Activated CD4-positive, alpha-beta T cell treated with anti-CD3 and anti-CD28 coated beads, Interleukin-2, amount 10 ng/mL, durations not matched to agents 24 days and 14 days (primary cell): ENCODE measurements around the gene SHISA2. TPM values are rescaled to one million over a fixed set of nuclear protein-coding genes. Genes with fewer than 3 reads are reported as not detected.

ENCODE experiments used
- DNase-seq: peaks from one replicate; pipeline ENCODE4 v3.0.0; 2022
- H3K27ac Mint-ChIP-seq: one replicate; pipeline ENCODE4 v1.8.0; 2022; ENCODE audit warnings: mild to moderate bottlenecking, mixed read lengths
- H3K27me3 Mint-ChIP-seq: one replicate; pipeline ENCODE4 v1.8.0; 2022; ENCODE audit warnings: mixed read lengths
- H3K36me3 Mint-ChIP-seq: one replicate; pipeline ENCODE4 v1.8.0; 2022; ENCODE audit warnings: low read depth, mild to moderate bottlenecking, mixed read lengths
- H3K4me1 Mint-ChIP-seq: one replicate; pipeline ENCODE4 v1.8.0; 2021; ENCODE audit warnings: mixed read lengths
- H3K4me3 Mint-ChIP-seq: one replicate; pipeline ENCODE4 v1.8.0; 2022; ENCODE audit warnings: mild to moderate bottlenecking, moderate library complexity, mixed read lengths
- H3K9me3 Mint-ChIP-seq: one replicate; pipeline ENCODE4 v1.8.0; 2021; ENCODE audit warnings: mixed read lengths
- intact Hi-C: fragments of 100-400 bp; cut with micrococcal nuclease; formaldehyde crosslinking; loops from one replicate; pipeline ENCODE4 v1.15.1; 2023
- total RNA-seq: library from RNA; stranded (reverse); gene quantifications from 2 replicates; pipeline ENCODE4 v1.2.3, GENCODE V29; 2022

Gene SHISA2
- total RNA-seq, 1 donor from 2014 or later = 2.3 TPM

DNA sequence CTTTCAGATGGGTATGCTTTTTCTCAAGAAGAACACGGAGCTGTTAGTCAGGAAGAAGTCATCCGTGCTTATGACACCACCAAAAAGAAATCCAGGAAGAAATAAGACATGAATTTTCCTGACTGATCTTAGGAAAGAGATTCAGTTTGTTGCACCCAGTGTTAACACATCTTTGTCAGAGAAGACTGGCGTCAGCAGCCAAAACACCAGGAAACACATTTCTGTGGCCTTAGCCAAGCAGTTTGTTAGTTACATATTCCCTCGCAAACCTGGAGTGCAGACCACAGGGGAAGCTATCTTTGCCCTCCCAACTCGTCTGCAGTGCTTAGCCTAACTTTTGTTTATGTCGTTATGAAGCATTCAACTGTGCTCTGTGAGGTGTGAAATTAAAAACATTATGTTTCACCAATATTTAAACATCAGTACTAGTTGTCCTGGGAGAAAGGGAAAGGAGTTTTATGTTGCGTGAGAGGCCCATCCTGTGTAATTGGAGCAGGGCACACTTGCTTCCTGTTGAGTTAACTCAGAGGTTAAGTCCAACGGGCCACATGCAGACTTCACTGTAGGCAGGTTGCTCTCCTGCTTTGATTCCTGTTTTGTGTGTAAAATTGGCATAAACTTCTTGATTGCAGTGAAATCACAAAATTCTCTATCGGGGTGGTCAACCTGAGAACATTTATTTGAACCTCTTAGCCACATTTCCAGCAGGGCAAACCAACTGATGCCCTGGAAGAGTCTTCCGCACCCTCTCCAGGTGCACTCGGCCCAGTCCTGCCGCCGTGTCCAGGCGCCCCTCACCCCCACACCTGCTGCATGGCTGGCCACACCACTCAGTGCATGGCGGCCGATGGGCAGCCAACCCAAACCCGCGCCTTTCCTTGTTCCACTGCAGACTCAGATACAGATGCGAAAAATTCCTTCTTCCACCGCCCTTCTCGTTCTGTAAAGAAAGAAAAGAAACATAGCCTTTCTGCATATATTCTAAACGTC lies 31.6 kb downstream of the SHISA2 start:
- H3K36me3 Mint-ChIP-seq = peaks cover 7% of the 10 kb centered on the region
- H3K4me3 Mint-ChIP-seq = no peak overlapping the region
- H3K27ac Mint-ChIP-seq = no peak overlapping the region
- no peak for DNase-seq
- no peaks in the 10 kb centered on the region for H3K9me3 Mint-ChIP-seq
- intact Hi-C loops = no loop called here
- H3K27me3 Mint-ChIP-seq = peaks cover 9% of the 10 kb centered on the region
- peaks cover 8% of the 10 kb centered on the region for H3K4me1 Mint-ChIP-seq

DNA sequence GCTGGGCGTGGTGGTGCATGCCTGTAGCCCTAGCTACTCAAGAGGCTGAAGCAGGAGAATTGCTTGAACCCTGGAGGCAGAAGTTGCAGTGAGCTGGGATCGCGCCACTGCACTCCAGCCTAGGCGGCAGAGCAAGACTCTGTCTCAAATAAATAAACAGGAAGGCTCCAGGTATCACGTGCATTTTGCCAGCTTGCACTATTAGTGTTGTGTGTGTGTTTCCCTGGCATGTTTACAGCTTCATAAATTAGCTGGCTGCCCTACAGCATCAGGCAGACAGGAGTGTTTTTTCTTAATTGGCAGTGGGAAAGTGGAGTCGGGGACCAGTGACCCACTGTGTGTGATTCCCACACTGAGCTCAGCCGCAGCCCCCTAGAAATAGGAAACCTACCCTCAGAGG lies 32.6 kb downstream of the SHISA2 start:
- DNase-seq = no peak
- no peak overlapping the region for H3K4me3 Mint-ChIP-seq

DNA sequence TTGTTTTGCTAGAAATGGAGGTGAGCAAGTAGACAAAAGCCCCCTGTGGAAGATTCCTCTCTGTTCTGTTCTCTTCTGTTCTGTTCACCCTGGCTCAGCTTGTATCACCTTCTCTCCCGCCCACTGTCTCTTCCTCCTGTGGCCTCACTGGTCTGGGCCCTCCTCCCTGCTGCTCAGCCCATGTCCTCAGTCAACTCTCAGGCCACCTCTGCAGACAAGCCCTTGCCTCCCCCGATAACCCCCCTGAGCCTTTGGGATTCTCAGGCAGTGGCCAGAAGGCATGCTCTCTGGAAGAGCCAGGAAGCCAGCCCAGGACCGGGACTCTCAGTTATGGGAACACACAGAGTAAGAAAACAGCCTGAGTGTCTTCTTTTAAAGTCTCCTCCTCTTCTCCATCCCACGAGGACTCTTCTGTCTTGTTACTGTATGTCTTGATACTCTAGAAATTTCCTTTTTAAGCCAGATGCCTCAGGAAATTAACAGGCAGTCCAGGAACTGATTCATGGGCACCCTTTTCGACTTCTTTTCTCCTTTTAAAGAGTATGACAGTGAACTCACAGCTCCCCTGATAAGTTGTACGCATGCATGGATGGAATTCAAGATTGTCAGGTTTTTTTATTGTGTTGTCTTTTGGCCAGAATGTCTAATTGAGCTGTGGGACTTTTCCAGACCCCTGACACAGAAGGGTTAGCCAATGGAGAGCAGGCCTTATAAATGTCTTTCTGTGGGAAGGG lies 33.7 kb downstream of the SHISA2 start:
- peaks cover 8% of the 10 kb centered on the region for H3K4me1 Mint-ChIP-seq
- no peak for DNase-seq
- no peak overlapping the region for H3K4me3 Mint-ChIP-seq
- peaks cover 7% of the 10 kb centered on the region for H3K36me3 Mint-ChIP-seq
- peak overlapping the region; percentile 32 for H3K27ac Mint-ChIP-seq
- H3K27me3 Mint-ChIP-seq = peaks cover 1% of the 10 kb centered on the region
- intact Hi-C loops = no loop called here
- no peaks in the 10 kb centered on the region for H3K9me3 Mint-ChIP-seq

More for the DNA sequence above, 32.6 kb downstream of the SHISA2 start:
- Mint-ChIP-seq H3K27me3 (peaks cover 4% of the 10 kb centered on the region), H3K27ac (no peak overlapping the region), H3K9me3 (no peaks in the 10 kb centered on the region), H3K4me1 (peaks cover 8% of the 10 kb centered on the region), H3K36me3 (peaks cover 7% of the 10 kb centered on the region)
- intact Hi-C loops = no loop called here

DNA sequence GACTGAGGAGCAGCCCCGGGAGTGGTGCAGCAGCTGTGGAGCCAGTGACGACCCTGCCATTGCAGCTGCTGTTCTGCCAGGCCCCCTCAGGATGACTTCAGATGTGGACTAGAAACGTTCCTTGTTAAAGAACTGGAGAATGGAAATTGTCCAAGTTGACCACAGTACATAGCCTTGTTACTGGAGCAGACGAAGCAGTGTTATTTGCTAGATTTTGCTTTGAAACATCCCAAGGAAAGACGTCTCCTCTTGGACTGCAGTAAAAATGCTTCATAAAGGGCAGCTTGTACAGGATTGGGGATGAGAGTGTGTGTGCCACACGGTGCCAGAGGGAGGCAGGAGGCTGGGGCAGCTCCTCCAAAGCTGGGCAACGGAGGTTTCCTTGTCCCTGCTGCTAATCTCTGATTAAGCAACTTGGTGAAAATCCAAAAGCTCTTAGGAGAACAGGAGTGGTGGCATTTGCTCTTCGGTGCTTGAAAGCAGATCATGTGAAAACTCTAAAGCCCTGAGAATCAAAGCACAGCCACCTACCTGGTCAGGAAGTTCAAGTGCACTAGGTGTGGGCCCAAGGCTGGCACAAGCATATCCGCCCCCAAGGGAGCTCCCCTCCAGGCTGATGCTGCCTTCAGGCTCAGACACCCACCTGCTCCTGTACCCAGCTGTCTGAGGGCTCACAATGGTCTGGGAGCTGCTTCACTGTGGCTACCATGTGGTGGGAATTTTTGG lies 34.5 kb downstream of the SHISA2 start:
- H3K27ac Mint-ChIP-seq = no peak overlapping the region

DNA sequence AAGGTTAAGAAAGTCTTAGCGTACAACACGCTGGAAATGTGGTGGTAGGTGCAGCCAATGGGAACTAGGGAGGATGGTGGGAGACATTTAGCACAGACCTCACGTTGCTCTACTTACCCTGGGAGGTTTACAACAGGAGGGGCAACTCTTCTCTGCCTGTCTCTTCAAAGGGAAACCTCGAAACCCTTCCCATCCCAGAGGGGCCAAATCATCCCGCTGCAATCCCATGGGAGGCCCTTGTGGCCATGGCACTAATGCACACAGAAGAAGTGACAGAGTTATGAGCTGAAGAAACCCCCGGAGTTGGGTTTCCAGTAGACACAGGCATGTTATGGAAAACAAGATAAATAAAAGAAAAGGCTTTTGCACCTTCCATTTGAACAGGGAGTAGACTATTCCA lies 35.6 kb downstream of the SHISA2 start:
- Mint-ChIP-seq H3K27me3 (no peaks in the 10 kb centered on the region), H3K27ac (no peak overlapping the region), H3K9me3 (no peaks in the 10 kb centered on the region), H3K4me3 (no peak overlapping the region), H3K36me3 (peaks cover 7% of the 10 kb centered on the region), H3K4me1 (peaks cover 10% of the 10 kb centered on the region)
- intact Hi-C loops = no loop called here
- no peak for DNase-seq

More for the DNA sequence above, 34.5 kb downstream of the SHISA2 start:
- H3K27me3 Mint-ChIP-seq = no peaks in the 10 kb centered on the region
- no peaks in the 10 kb centered on the region for H3K9me3 Mint-ChIP-seq
- H3K4me1 Mint-ChIP-seq = peaks cover 9% of the 10 kb centered on the region
- intact Hi-C loops = no loop called here
- DNase-seq = no peak
- peaks cover 7% of the 10 kb centered on the region for H3K36me3 Mint-ChIP-seq
- H3K4me3 Mint-ChIP-seq = no peak overlapping the region

DNA sequence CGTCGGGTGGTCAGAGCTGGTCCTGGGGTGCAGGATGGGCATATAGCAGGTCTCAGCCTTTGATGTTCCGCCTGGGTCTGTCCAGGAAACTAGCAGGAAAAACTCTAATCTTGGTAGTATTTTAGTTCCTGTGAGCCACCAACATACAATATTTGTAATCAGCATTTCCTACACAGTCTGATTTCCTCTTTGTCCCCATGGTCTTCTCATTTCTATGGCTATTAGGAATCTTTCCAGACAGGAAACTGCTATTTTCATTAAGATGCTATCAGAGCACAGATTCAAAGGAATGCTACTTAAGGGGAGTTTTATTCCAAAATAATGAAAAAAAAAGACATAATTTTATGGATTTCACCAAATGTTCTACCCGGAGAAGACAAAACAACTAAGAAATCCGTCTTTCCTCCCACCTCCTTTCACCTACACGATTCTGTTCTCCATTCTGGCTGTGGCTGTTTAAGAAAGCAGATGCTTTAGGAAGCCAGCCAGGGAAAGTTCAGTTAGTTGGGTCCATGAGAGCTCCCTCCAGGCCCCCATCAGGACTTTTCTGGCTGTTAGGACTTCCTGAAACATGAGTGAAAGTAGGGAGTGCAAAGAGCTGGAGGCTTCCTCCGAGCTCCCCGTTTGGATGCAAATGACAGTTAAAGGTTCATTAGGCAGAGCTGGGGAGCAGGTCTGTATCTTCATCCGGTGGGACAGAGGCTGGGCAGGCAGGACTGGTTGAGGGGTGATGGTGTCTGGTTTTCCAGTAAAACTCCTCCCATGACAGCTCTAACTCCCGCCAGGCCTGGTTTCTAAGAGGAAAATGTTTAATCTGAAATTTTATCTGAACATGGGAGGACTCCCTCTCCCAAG lies 36.3 kb downstream of the SHISA2 start:
- no peak for DNase-seq
- H3K36me3 Mint-ChIP-seq = peaks cover under 1% of the 10 kb centered on the region
- H3K4me3 Mint-ChIP-seq = no peak overlapping the region
- no peaks in the 10 kb centered on the region for H3K9me3 Mint-ChIP-seq
- peaks cover 10% of the 10 kb centered on the region for H3K4me1 Mint-ChIP-seq
- no peak overlapping the region for H3K27ac Mint-ChIP-seq
- H3K27me3 Mint-ChIP-seq = no peaks in the 10 kb centered on the region
- intact Hi-C loops = no loop called here

DNA sequence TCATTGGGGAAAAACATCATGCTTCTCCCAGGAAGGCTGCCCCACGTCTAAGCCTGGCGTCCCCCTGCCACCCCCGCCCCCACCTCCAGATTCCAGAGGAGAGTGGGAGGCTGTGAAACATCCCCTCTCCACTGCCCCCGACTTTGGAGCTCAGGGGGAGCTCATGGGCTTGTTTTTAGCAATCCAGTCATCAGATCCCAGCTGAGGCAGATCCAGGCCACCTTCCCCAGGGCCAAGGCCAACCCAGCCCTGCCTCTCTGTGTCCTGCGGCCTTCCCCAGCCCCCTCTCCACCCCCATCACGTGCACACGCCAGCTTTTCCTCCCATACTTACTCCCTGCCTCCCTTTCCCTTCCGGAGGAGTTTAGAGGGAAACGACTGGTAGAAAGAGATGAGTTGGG lies 38.8 kb downstream of the SHISA2 start:
- Mint-ChIP-seq H3K4me1 (peaks cover 15% of the 10 kb centered on the region), H3K9me3 (no peaks in the 10 kb centered on the region), H3K4me3 (peak overlapping the region; percentile 83), H3K36me3 (no peaks in the 10 kb centered on the region), H3K27me3 (no peaks in the 10 kb centered on the region), H3K27ac (no peak overlapping the region)
- intact Hi-C loops = loop anchor here (5.0 kb wide), 1 partner anchor 34 kb away; no protein-coding TSS in a partner anchor
- no peak for DNase-seq

DNA sequence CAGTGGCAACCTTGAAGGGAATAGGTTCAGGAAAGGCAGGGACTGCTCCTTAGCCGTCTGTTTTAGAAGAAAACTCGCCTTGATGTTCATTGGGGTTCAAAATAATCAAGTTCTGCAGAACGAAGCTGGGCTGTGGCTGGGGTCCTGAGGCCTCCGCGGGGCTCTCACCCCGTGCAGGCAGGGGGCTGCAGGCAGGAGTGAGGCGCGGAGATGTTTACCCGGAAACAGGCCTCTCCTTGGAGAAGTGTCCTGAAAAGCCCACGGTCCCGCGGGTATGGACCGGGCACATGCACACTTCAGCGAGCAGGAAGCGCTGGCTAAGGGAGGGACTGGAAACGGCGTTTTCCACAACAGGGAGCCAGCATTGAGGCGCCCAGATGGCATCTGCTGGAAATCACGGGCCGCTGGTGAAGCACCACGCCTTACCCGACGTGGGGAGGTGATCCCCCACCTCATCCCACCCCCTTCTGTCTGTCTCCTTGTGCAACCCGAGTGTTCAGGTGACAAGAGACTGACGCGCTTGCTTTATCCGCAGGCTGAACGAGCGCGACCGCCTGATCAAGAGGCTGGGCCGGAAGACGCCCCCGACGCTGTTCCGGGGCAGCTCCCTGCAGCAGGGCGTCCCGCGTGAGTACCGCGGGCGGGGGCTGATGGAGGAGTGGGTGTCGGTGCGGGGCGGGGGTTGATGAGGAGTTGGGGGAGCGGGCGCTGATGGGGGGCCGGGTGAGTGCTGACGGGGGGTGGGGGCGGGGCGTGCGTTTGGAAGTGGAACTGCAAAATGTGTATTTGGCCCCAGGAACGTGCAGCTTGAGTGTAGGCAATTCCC lies 39.6 kb downstream of the SHISA2 start:
- Mint-ChIP-seq H3K27ac (peak overlapping the region; percentile 72), H3K36me3 (no peaks in the 10 kb centered on the region), H3K4me1 (peaks cover 16% of the 10 kb centered on the region), H3K9me3 (no peaks in the 10 kb centered on the region), H3K27me3 (no peaks in the 10 kb centered on the region), H3K4me3 (peak overlapping the region; percentile 83)
- DNase-seq = peak; percentile 88
- intact Hi-C loops = loop anchor here (5.0 kb wide), 1 partner anchor 35 kb away; no protein-coding TSS in a partner anchor

DNA sequence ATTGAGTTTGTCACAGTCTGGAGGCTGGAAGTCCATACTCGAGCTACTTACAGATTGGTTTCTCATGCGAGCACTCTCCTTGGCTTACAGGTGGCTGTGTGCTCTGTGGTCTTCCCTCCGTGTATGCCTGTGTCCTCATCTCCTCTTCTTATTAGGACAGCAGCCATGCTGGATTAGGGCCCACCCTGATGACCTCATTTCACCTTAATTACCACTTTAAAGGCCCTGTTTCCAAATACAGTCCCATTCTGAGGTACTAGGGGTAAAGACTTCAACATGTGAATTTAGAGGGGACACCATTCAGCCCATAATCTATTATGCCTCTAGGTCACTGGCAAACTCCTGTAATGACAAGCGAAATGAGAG lies 40.6 kb downstream of the SHISA2 start:
- Mint-ChIP-seq H3K36me3 (no peaks in the 10 kb centered on the region), H3K4me1 (peaks cover 16% of the 10 kb centered on the region), H3K9me3 (no peaks in the 10 kb centered on the region), H3K27ac (no peak overlapping the region), H3K4me3 (no peak overlapping the region), H3K27me3 (no peaks in the 10 kb centered on the region)
- DNase-seq = no peak
- intact Hi-C loops = loop anchor here (5.0 kb wide), 1 partner anchor 36 kb away; no protein-coding TSS in a partner anchor

DNA sequence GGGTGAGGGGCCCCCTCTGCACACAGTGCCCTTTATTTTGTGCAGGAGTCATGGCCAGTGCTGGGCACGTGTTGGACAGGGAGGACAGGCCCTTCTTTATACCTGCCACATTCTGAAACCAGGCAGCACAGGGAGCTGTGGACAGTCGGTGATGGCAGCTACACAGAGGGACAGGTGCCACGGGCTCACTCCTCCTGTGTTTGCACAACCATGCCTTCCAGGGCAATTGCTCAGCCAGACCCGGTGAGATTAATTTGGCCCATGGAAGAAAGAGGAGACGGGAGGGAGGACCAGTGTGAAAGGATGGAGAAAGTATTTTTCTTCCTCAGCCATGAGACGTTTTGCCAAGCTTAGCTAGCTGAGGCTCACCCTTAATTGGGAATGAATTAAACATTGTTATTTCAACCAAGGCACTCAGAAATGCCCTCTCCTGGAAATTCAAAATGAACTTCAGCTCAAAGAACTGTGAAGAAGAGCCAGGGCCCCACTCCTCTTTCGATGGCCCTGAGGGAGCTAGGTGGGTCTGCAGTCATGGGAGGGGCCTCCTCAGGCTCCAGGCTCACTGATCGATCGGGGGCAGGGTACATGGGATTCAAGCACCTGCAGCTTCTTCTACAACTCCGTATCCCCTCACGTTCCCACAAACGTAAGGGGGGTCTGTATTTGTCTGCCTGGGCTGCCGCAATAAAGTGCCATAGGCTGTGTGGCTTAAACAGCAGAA lies 41.2 kb downstream of the SHISA2 start:
- Mint-ChIP-seq H3K27me3 (no peaks in the 10 kb centered on the region), H3K4me1 (peaks cover 16% of the 10 kb centered on the region), H3K9me3 (no peaks in the 10 kb centered on the region), H3K36me3 (no peaks in the 10 kb centered on the region), H3K27ac (no peak overlapping the region), H3K4me3 (no peak overlapping the region)
- no peak for DNase-seq
- intact Hi-C loops = loop anchor here (5.0 kb wide), 1 partner anchor 37 kb away; no protein-coding TSS in a partner anchor

DNA sequence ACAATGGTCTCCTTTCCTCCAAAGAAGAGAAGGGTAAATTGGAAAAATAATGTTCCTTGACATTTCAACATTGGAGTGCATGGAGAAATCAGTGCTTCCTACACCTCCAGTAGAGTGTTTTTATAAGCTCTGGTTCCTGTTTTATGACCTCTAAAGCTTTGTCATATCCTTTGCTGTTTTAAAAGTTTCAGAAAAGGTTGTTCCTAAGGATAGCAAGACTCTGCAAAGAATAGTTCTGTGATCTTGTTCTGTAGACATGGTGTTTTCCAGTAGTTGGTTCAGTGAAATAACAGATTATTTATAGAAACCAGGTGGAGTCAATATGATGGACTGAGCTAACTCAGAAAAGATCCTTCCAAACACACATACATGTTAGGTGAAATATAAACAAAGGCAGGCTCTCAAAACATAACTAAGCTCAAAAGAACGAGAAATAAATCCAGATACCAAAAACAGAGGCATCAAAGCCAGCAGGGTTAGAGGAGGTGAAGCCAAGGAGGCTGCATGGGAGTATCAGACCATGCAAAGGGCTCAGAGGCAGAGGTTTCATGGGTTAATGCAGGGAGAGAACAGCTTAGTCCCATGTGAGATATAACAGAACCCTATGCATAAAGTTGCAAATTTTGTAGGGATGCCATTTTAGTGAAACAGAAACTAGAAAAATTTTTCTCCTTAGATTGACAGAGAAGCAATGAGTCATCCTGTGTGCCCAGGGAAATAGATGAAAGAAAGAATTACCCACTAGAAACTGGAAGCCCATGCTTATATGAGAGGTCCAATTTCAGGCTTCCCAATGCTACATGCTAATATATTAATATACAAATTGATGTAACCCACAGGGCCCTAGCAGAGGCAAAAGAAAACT lies 44.3 kb downstream of the SHISA2 start:
- Mint-ChIP-seq H3K36me3 (peaks cover 2% of the 10 kb centered on the region), H3K9me3 (peaks cover 16% of the 10 kb centered on the region), H3K4me1 (peaks cover 16% of the 10 kb centered on the region), H3K27ac (peak overlapping the region; percentile 65), H3K4me3 (no peak overlapping the region), H3K27me3 (peaks cover 7% of the 10 kb centered on the region)
- intact Hi-C loops = loop anchor here (5.0 kb wide), 1 partner anchor 105 kb away; no protein-coding TSS in a partner anchor
- DNase-seq = no peak
